ENCODE measurements around the gene TAOK2.

GRCh38 chr16:30002614-30003346 lies 29.1 kb downstream of the TAOK2 start:
- TF ChIP-seq CTCF (IDR thresholded peaks at IDR 0.05; ENCODE audit: low read length), result no peak
- TF ChIP-seq EZH2 (IDR thresholded peaks at IDR 0.05; ENCODE audit: borderline replicate concordance, low read length), result no peak

Measured in OCI-LY1 (cell line).